NOMO-1 treated with DMSO at 0.1 percent for 48 hours (cell line): ENCODE results near the gene NPAS3.

Experiments
- DNase-seq: peaks from one replicate; lab custom pipeline; 2025; ENCODE audit not compliant: unreplicated experiment; lab: John Stamatoyannopoulos, UW

The NPAS3 gene

GRCh38 chr14:33505266-33505962, 566.7 kb downstream of the NPAS3 start:
- DNase-seq = no peak

DNA sequence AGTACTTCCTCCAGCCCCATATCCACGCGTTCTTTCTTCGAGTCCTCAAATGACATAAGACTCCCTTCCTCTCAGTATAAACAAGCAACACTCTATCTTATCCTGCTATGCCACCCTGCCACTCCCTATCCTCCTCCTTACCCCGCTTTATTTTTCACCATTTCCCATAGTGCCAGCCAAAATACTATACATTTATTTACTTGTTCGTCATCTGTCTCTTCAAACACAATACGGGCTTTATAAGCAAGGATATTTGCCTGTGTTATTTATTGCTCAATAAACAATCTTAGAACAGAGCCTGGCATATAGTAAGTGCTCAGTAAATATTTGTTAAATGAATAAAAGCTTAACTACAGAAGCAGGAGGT, 567.3 kb downstream of the NPAS3 start:
- no peak for DNase-seq

GRCh38 chr14:33508126-33509062, 569.7 kb downstream of the NPAS3 start:
- no peak for DNase-seq

DNA sequence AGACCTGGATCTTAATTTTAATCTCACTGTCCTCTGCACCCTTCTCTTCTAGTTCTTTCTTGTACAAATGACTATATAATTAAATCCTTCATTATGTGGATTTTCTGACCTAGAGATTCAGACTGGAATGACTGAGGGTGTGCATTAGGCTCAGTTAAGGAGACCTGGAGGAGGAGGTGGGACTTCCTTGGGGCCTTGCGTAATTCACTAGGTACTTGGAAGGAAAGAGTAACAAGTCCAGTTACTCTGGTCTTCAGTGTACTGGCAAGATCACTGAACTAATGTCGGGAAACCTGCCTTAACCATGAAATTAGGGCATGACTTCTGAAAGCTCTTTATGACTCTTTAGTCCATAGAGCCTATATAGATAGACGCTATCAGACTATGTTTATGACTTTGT, 570.8 kb downstream of the NPAS3 start:
- no peak for DNase-seq

- DNase-seq = no peak
These were observed 571.4 kb downstream of the NPAS3 start for GRCh38 chr14:33510063-33510481.

GRCh38 chr14:33510991-33511390, 572.3 kb downstream of the NPAS3 start:
- DNase-seq = no peak

- DNase-seq = no peak
These were observed 573.4 kb downstream of the NPAS3 start for GRCh38 chr14:33511851-33512640.

GRCh38 chr14:33515441-33515840, 576.8 kb downstream of the NPAS3 start:
- no peak for DNase-seq

- DNase-seq = no peak
These were observed 577.2 kb downstream of the NPAS3 start for GRCh38 chr14:33515899-33516298.

DNA sequence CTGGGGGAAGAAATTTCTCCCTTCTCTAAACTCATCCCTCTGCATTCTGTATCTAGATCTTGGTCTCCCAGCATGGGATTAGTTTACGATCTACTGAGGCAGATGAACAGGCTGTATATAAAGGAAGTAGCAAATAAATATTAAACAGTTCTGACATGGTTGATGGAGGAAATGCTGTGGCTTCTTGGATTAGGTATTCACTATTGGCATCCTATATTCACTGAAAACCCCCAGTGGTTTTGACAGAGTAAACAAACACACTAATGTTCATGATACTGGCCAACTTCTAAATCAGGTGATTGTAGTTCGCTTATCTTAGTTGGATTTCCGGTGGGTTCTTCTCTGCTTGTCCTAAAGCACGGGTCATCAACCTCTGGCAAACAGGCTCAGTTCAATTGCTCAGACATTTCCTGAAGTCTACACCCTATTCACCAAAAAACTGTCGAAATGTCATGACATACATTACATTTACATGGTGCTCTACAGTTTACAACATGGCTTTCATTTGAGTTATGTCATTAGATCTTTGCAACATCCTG, 578.3 kb downstream of the NPAS3 start:
- no peak for DNase-seq

- no peak for DNase-seq
These were observed 582.5 kb downstream of the NPAS3 start for GRCh38 chr14:33521192-33521591.

GRCh38 chr14:33524244-33524643, 585.6 kb downstream of the NPAS3 start:
- no peak for DNase-seq

GRCh38 chr14:33525626-33526025, 586.9 kb downstream of the NPAS3 start:
- no peak for DNase-seq

DNA sequence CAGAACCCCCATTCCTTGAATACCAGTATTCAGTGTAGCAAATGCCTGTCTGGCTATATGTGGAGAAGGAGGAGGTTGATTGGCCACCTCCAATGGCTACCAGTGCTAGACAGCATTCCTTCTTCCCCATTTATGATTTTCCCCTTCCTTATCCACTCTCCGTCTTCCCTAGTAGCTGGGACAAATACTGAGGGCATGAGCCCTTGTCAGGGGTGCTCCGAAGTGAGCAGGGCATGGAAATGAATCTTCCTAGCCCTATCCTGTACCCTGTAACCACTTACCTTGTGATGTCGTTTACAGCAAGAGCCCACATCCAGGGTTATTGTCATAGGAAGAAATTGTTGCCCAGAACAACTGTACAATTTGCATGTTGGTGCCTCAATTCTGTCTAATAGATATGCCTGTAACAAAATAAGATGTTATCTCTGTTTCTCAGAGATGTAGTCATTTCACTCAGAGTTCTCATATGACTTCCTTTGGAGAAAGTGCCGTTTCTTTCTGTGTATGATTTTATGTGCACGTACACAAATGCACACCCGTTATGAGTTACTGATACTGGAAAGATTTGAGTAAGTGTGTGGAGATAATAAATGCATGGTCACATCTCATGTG, 588.5 kb downstream of the NPAS3 start:
- no peak for DNase-seq

DNA sequence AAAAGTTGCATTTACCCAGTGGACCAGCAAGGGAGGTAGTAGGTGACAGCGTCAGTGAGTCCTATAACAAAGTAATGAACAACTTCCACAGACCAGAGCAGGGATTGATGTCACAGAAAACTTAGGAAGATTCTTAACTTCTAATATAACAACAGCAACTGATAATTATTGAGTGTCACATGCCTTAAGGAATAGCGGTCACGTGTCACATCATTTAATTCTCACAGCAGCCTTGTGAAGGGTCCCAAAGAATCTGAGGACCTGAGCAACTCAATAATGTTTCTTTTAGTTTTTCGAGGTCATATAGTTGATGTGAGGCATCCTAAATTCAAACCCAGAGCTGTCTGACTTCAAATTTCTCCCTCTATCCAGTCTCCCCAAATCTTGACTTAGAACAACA, 590.0 kb downstream of the NPAS3 start:
- no peak for DNase-seq

DNA sequence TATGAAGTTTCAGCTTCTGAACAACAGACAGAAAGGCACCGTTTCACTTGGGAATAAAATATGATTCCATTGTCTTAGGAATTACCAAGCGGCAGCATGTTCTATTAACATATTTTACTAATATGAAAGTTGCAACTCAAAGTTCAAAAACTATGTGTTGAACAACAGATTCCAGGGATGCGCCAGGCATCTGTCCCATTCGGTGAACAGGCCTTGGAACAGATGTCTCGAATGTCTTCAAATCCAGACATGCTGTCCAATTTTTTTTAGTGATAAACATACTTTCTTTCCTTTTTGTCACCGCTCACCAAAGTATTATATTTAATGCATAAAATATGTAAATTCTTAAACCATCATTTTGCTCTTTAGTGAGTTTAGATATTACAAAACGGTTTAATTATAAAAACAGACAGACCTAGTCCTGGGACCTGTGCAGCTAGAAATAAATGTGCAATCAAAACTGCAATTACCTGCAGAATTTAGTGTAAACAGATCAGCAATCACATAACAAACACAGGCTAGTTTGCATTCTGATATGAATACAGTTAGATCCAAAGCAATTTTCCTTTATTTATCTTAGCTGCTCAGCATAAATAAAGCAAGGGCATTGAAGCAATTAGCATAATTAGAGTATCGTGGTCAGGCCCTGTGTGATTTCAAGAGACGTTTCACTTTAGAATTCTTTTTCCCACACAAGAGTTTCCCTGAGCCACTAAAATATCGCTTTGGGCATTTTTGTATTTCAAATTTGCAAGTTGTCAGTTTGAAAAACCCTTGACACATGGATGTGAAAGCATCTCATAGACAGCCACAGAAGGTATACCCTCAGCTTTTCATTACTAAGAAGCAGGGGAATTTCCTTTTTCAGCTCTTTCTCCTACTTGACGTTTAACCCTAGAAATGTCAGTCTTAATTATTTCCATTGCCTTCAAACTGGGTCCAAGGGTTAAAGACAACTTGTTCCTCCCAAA, 591.4 kb downstream of the NPAS3 start:
- DNase-seq = no peak

- no peak for DNase-seq
These were observed 593.9 kb downstream of the NPAS3 start for GRCh38 chr14:33532553-33532952.

DNA sequence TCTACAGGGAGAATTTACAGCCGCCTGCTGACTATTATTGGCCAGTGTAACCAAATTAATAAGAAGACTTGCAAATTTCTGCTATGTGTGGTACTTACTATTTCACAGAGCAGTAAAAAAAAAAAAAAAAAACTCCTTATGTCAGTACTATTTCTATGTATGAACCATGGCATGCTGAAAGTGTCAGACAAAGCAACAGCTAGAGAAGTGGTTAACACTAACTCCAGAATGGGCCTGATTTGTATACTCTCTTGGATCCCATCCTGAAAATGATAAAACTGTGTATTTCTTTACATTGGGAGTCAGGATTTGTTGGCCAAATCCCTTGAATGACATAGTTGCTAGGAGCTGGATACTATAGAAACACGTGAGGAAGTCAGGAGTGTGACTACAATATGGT, 595.4 kb downstream of the NPAS3 start:
- DNase-seq = no peak

GRCh38 chr14:33534632-33535031, 596.0 kb downstream of the NPAS3 start:
- no peak for DNase-seq

DNA sequence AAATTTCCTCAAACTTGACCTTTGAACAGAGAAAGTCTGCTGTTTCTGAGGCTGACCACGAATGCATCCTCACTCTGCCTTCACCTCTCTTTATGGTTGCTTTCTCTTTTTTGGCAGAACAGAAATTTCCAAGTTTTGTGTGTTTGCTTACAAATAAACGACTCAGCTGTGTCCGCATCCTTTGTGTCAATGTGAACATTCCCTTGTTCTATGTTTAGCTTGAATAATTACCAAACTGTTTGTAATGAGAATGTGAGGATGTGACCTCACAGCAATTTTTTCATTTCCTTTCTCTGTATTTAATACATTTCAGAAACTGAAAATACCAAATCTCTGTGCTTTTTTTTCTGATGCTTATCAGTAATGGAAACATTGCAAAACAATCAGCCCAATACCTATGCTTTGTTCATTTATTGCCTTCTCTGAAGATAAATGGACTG, 601.3 kb downstream of the NPAS3 start:
- DNase-seq = no peak
